Keratinocyte (primary cell): ENCODE data around the gene CHAF1B. TPM values are rescaled to one million over a fixed set of nuclear protein-coding genes. Genes with fewer than 3 reads are reported as not detected.

ENCODE experiments used
- DNase-seq: peaks from one replicate; pipeline ENCODE4 v3.0.0-alpha.2; 2011; ENCODE audit warnings: low read depth, missing footprints, low spot score
- FAIRE-seq: peaks from 2 replicates; lab custom pipeline; 2011; peaks lifted over from hg19 to GRCh38; lab: Jason Lieb, UNC
- H2AFZ ChIP-seq: 2 replicates; pipeline ENCODE4 v1.6.0; 2012; ENCODE audit warnings: low read length, control low read depth, inconsistent platforms; ENCODE audit not compliant: control insufficient read depth
- H3K27ac ChIP-seq: 2 replicates; pipeline ENCODE4 v1.5.1; 2011; ENCODE audit warnings: low read length; ENCODE audit not compliant: control insufficient read depth, insufficient read depth
- H3K27me3 ChIP-seq: 3 replicates; pipeline ENCODE4 v1.6.0; 2011; ENCODE audit warnings: low read length; ENCODE audit not compliant: control insufficient read depth, insufficient read depth; ENCODE audit errors: extremely low read depth
- H3K36me3 ChIP-seq, 2 experiments: 2 replicates in 1 of 2; 3 replicates in 1 of 2; pipeline ENCODE4 v1.5.1; 2011; ENCODE audit warnings: low read length in 2 of 2, mild to moderate bottlenecking in 1 of 2; ENCODE audit not compliant: control insufficient read depth in 2 of 2, insufficient read depth in 2 of 2; ENCODE audit errors: extremely low read depth in 1 of 2
- H3K4me1 ChIP-seq: 3 replicates; pipeline ENCODE4 v1.5.1; 2011; ENCODE audit warnings: low read length; ENCODE audit not compliant: control insufficient read depth, insufficient read depth; ENCODE audit errors: extremely low read depth
- H3K4me2 ChIP-seq: 3 replicates; pipeline ENCODE4 v1.6.0; 2011; ENCODE audit warnings: low read depth, low read length; ENCODE audit not compliant: control insufficient read depth, insufficient read depth; ENCODE audit errors: extremely low read depth
- H3K4me3 ChIP-seq, 3 experiments: fragments of 200-600 bp in 1 of 3; sonication (generic) in 1 of 3; 2 replicates in 2 of 3; 3 replicates in 1 of 3; pipeline ENCODE4 v1.5.1; 2011 to 2016; ENCODE audit warnings: low read length in 3 of 3, mild to moderate bottlenecking in 3 of 3, control low read depth in 2 of 3, inconsistent platforms in 1 of 3, low read depth in 1 of 3, mixed read lengths in 1 of 3, mixed run types in 1 of 3, moderate library complexity in 1 of 3; ENCODE audit not compliant: control insufficient read depth in 2 of 3, insufficient read depth in 2 of 3; ENCODE audit errors: extremely low read depth in 1 of 3
- H3K79me2 ChIP-seq: 2 replicates; pipeline ENCODE4 v1.6.0; 2012; ENCODE audit warnings: low read length; ENCODE audit not compliant: control insufficient read depth, insufficient read depth
- H3K9ac ChIP-seq: 3 replicates; pipeline ENCODE4 v1.6.0; 2011; ENCODE audit warnings: low read length; ENCODE audit not compliant: control insufficient read depth, insufficient read depth; ENCODE audit errors: extremely low read depth
- H3K9me1 ChIP-seq: 3 replicates; pipeline ENCODE4 v1.6.0; 2011; ENCODE audit warnings: low read length; ENCODE audit not compliant: control insufficient read depth, insufficient read depth; ENCODE audit errors: extremely low read depth
- H3K9me3 ChIP-seq: 2 replicates; pipeline ENCODE4 v1.5.1; 2012; ENCODE audit warnings: low read depth, low read length; ENCODE audit not compliant: control insufficient read depth
- H4K20me1 ChIP-seq: 3 replicates; pipeline ENCODE4 v1.6.0; 2011; ENCODE audit warnings: low read length; ENCODE audit not compliant: control insufficient read depth, insufficient read depth; ENCODE audit errors: extremely low read depth
- CTCF ChIP-seq, 3 experiments: IDR thresholded peaks in 1 of 3; conservative IDR thresholded peaks in 1 of 3; optimal IDR thresholded peaks in 1 of 3; 2 replicates in 2 of 3; 3 replicates in 1 of 3; pipeline versions ENCODE3 to v1.5.1; 2011; ENCODE audit warnings: low read length in 3 of 3, mild to moderate bottlenecking in 3 of 3, moderate library complexity in 2 of 3, control low read depth in 1 of 3, inconsistent platforms in 1 of 3; ENCODE audit not compliant: insufficient read depth in 2 of 3; ENCODE audit errors: extremely low read depth in 1 of 3
- EZH2 ChIP-seq: IDR thresholded peaks from one replicate; pipeline ENCODE4 v1.6.1; 2012; ENCODE audit warnings: inconsistent platforms, mild to moderate bottlenecking, low read length, moderate library complexity
- dilution Hi-C: fragments of 300-500 bp; cut with MboI; formaldehyde crosslinking; loops from one replicate; pipeline ENCODE4 v1.7.0; 2020; ENCODE audit warnings: low sequenced_read_pairs; ENCODE audit not compliant: extremely low pct_ligation_motif_present
- polyA plus RNA-seq, 5 experiments: library from polyadenylated mRNA; depleted of rRNA in 3 of 5; stranded (reverse) in 3 of 5; stranded (forward) in 1 of 5; unstranded in 1 of 5; fragments of >200 nt; gene quantifications; 1 replicate in 1 of 5; 2 replicates in 3 of 5; 3 replicates in 1 of 5; pipeline versions ENCODE4 v1.2.1 to v1.2.3, GENCODE V29; 2011 to 2012; ENCODE audit warnings: missing spikeins in 2 of 5, low read depth in 1 of 5, low replicate concordance in 1 of 5

Gene CHAF1B
- polyA plus RNA-seq, 1 donor (not counting 4 experiments of a cell fraction or from before 2014, with no cell fraction given), result 6.8 TPM

GRCh38 chr21:36359185-36359584 is 26.0 kb upstream of the CHAF1B start:
- no peaks in the 10 kb centered on the region for H3K9me3 ChIP-seq
- H4K20me1 ChIP-seq, result no peaks in the 10 kb centered on the region
- no peak overlapping the region for H3K4me3 ChIP-seq
- H3K9me1 ChIP-seq, result no peaks in the 10 kb centered on the region
- H2AFZ ChIP-seq, result no peak overlapping the region
- H3K9ac ChIP-seq, result no peak overlapping the region
- dilution Hi-C loops, result no loop called here
- DNase-seq (no peak), FAIRE-seq (no peak)
- TF ChIP-seq EZH2, result no peak
- no peak for TF ChIP-seq CTCF (optimal IDR thresholded peaks at IDR 0.05 in 1 of 3, IDR thresholded peaks at IDR 0.05 in 1 of 3, conservative IDR thresholded peaks at IDR 0.05 in 1 of 3; ENCODE audit: extremely low read depth in 1 of 3, insufficient read depth in 2 of 3, low read length in 3 of 3)
- peaks cover 6% of the 10 kb centered on the region for H3K79me2 ChIP-seq
- H3K27me3 ChIP-seq, result no peaks in the 10 kb centered on the region
- no peaks in the 10 kb centered on the region for H3K4me1 ChIP-seq
- no peak overlapping the region for H3K4me2 ChIP-seq
- peaks cover 25 to 37% of the 10 kb centered on the region in 2 experiments for H3K36me3 ChIP-seq
- no peak overlapping the region for H3K27ac ChIP-seq

- dilution Hi-C loops, result loop anchor here (10.0 kb wide), 1 partner anchor 174 kb away; no protein-coding TSS in a partner anchor
- FAIRE-seq, result no peak
- Histone ChIP-seq H3K79me2 (peaks cover 3% of the 10 kb centered on the region), H3K9ac (no peak overlapping the region), H3K27me3 (no peaks in the 10 kb centered on the region), H3K4me2 (no peak overlapping the region), H4K20me1 (no peaks in the 10 kb centered on the region), H3K36me3 (peaks cover 33 to 36% of the 10 kb centered on the region in 2 experiments), H3K4me1 (no peaks in the 10 kb centered on the region), H3K9me1 (no peaks in the 10 kb centered on the region), H2AFZ (no peak overlapping the region), H3K9me3 (no peaks in the 10 kb centered on the region), H3K4me3 (no peak overlapping the region), H3K27ac (no peak overlapping the region)
- no peak for DNase-seq
- TF ChIP-seq EZH2 (no peak), CTCF (optimal IDR thresholded peaks at IDR 0.05 in 1 of 3, IDR thresholded peaks at IDR 0.05 in 1 of 3, conservative IDR thresholded peaks at IDR 0.05 in 1 of 3; ENCODE audit: extremely low read depth in 1 of 3, insufficient read depth in 2 of 3, low read length in 3 of 3) (no peak)
Measured at GRCh38 chr21:36369064-36369685, 16.0 kb upstream of the CHAF1B start.
